DOHH2 (cell line): ENCODE data around the gene BANP.

Experiments used
- EZH2phosphoT487 ChIP-seq: fragments of 200-600 bp; sonication (generic); IDR thresholded peaks from 2 replicates; pipeline ENCODE4 v1.6.1; 2017; ENCODE audit warnings: borderline replicate concordance, mild to moderate bottlenecking, antibody characterized with exemption, low read length, moderate library complexity, mixed read lengths
- TF ChIP-seq, protein P1 (sequence below): fragments of 200-600 bp; sonication (generic); IDR thresholded peaks from one replicate; pipeline ENCODE4 v1.5.1; 2014; ENCODE audit warnings: antibody characterized with exemption, mild to moderate bottlenecking, low read depth, low read length; ENCODE audit not compliant: poor library complexity, severe bottlenecking

DNA sequence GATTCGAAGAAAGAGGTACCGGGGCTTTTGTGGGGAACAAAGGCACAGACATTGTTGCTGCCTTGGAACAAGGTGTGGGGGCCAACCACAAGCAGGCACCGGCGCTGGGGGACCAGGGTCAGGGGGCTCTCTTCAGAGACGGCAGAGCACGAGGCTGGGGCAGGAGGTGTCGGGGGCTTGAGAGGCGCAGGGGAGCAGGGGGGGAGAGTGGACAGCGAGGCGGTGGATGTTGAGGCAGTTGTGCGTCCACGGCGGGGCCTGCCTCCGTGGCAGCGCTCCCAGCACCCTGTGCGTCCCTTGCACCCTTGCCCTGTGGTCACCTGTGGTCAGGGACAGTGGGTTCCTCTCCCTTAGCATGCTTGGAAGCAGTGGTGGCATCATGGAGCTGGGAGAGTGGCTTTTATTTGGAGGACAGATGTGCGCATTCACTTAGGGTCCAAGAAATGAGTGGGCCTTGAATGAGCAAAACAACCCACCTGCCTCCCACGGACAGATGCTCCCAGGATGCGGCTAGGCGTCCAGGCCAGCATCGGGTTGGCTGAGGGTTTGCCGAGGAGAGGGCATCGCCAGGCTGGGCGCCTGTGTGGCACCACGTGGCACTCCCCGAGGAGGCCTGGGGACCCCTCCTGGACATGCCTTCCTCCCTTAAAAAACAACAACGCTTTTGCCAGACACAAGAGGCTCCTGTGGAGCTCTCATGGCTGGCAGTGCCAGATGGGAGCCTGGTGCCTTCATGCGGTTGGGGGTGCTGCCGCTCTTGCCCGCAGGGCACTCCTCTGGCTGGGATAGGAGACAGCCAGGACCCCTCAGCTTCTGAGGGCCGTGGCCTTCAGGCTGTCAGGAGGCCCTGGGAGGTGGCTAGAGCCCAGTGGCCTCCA, 113.0 kb downstream of the BANP start:
- no peak for TF ChIP-seq EZH2phosphoT487
- TF ChIP-seq, protein P1, sequence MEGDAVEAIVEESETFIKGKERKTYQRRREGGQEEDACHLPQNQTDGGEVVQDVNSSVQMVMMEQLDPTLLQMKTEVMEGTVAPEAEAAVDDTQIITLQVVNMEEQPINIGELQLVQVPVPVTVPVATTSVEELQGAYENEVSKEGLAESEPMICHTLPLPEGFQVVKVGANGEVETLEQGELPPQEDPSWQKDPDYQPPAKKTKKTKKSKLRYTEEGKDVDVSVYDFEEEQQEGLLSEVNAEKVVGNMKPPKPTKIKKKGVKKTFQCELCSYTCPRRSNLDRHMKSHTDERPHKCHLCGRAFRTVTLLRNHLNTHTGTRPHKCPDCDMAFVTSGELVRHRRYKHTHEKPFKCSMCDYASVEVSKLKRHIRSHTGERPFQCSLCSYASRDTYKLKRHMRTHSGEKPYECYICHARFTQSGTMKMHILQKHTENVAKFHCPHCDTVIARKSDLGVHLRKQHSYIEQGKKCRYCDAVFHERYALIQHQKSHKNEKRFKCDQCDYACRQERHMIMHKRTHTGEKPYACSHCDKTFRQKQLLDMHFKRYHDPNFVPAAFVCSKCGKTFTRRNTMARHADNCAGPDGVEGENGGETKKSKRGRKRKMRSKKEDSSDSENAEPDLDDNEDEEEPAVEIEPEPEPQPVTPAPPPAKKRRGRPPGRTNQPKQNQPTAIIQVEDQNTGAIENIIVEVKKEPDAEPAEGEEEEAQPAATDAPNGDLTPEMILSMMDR: no peak
